ENCODE results near the gene ZNF418. TPM values are rescaled to one million over a fixed set of nuclear protein-coding genes. Genes with fewer than 3 reads are reported as not detected.

The ZNF418 gene
- 3.0 TPM for polyA plus RNA-seq (2013, experiment 1 of 2; ENCODE audit: insufficient read length)
- 2.4 TPM for polyA plus RNA-seq (2013, experiment 2 of 2; ENCODE audit: insufficient read length)

GRCh38 chr19:57934820-57935665 lies at the start of gene ZNF418:
ZNF418 (minus strand) TSS chr19:57935402; CDS start chr19:57933822, 1,580 bp downstream.
- peak; percentile 91 for DNase-seq

- DNase-seq, result peak; percentile 3
These were observed 43.5 kb upstream of the ZNF418 start for GRCh38 chr19:57978586-57979289.

DNA sequence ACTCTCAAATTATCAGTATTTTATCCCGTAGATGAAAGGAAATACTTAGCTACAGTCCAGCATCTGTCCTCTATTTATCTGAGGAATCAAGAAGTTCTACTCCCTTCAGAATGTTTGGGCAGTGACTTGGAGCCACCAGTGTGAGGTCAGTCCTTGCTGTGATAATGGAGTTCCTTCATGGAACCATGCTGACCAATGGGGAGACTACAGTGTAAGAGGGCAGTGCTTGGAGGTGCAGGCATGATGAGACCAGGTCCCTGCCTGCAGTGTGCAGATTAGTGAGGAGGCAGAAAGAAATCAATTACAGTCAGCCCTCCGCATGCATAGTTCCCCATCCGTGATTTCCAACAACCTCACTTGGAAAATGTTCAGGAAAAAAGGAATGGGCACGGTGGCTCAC lies 39.2 kb upstream of the ZNF418 start, which contains the start of gene C19orf18:
Gene C19orf18 (minus strand): TSS at position 101 of the 400 bp plus-strand sequence. CDS start 102 bp downstream, outside the sequence.
- no peak for DNase-seq

GRCh38 chr19:57964761-57965160 lies 29.6 kb upstream of the ZNF418 start:
- no peak for DNase-seq

GRCh38 chr19:57961785-57962184 lies 26.6 kb upstream of the ZNF418 start:
- DNase-seq, result no peak

DNA sequence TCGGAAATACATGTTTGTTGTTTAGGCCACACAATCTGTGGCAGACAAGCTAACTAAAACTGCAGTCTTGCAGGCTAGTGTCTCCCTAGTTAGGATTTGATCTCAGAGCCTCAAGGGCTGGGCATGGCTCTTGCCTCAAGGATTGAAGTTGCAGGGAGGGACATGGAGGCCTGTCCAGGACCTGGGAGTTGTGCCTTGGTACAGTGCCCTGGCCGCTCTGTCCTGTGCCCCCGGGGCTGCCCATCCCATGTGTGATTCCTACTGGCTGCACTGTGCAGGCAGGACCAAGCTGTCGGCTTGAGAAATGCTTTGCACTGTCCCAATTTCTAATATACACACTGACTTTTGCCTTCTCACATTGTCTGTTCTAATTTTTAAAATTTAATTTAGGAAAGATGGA lies 19.8 kb upstream of the ZNF418 start:
- no peak for DNase-seq

- DNase-seq, result no peak
These were observed 14.5 kb upstream of the ZNF418 start for GRCh38 chr19:57949702-57950101.

- DNase-seq, result no peak
These were observed 14.1 kb upstream of the ZNF418 start for GRCh38 chr19:57949296-57949695.

DNA sequence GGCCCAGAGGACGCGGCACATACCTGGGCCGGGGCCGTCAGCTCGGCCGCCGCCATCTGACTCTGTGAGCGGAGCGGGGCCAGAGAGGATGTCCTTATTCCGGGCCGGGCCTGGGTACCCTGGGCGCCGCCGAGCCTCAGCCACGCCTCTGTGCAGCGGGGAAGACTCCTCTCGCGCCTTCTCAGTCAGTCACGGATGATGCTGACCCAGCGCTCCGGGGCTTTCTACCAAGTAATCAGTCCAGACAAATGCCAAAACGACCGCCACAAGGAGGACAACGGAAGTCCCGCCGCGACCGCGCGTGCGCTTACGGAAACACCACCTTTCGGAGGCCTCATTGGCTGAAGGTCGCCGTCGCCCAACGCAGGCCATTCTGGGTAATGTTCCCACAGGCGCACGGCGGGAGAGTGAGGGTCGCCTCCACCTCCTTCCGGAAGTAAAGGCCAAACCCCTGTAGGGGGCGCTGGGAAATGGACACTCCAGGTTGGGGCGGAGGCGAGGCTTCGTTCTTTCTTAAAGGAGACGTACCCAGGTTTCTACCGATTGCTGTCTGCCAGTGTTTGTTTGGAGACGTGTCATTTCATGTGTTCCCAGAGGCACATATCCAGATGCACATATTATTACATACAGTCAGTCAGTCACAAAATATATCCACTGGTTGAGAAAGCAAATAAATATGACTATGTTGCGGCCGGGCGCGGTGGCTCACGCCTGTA lies 12.4 kb upstream of the ZNF418 start, which contains the start of gene ZNF256:
Gene ZNF256 (minus strand): TSS at position 288 of the 716 bp plus-strand sequence. CDS start 232 bp downstream, at position 56.
- DNase-seq, result peak; percentile 97

DNA sequence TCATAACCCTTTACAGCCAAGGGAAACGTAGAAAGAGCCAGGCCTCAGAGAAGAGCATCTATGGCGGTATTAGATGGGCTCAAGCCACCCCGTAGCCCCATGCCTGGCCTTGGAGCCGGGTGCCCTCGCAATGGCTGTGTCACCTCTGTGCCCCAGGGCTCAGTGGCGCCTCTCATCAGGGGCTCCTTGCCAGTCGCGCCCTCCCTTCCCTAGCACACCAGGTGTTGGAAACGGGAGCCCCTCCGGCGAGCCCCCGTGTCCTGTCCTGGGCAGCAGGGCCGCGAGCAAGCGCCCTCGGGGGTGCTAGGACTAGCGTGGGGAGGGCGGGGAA lies 11.9 kb upstream of the ZNF418 start:
- DNase-seq, result no peak

- no peak for DNase-seq
These were observed 11.1 kb upstream of the ZNF418 start for GRCh38 chr19:57946316-57946715.

GRCh38 chr19:57941593-57941992 lies 6.4 kb upstream of the ZNF418 start:
- DNase-seq, result no peak

DNA sequence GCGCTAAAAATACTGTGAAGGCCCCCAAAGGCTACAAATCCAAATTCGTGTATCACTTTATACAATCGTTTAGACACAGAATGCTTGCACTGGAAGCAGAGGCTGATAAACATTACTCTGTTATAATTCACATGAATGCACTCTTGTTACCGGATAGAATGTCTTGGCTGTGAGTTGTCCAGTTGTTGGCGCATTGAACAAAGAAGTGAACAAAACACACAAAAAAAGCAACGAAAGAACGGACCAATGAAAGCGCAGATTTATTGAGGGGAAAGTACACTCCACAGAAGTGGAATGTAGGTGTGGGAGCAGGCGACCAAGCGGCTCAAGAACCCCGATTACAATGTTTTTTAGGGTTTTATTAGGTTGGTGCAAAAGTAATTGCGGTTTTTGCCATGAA lies 529 bp upstream of the ZNF418 start:
- no peak for DNase-seq

- DNase-seq, result no peak
These were observed 7.6 kb downstream of the ZNF418 start for GRCh38 chr19:57927587-57927986.

- peak; percentile 98 for DNase-seq
These were observed 18.8 kb downstream of the ZNF418 start, which contains the start of gene ZNF417 for GRCh38 chr19:57916168-57916995. ZNF417 (minus strand) TSS chr19:57916592; CDS start chr19:57916411, 181 bp downstream.

- DNase-seq, result no peak
These were observed 20.7 kb downstream of the ZNF418 start for GRCh38 chr19:57914531-57914930.

DNA sequence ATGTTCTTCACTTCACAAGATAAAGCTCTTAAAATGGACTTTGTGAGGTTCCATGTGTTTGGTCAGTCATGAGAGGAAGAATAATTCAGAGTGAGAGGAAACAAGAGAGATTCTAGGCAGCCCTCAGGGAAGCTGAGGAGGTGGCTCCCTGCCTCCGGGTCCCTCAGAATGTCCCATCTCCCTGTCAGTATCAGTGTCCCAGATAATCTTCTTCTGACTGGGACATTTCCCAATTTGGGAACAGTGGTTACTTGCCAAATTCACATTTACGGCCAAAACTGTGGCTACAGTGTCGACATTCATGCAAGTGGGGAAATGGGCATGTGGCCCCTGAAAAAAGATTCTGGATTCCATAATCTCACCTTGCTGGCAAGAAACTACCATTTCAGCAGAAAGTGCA lies 27.8 kb downstream of the ZNF418 start:
- no peak for DNase-seq

- no peak for DNase-seq
These were observed 29.9 kb downstream of the ZNF418 start for GRCh38 chr19:57905258-57905657.

GRCh38 chr19:57903618-57904184 lies 31.5 kb downstream of the ZNF418 start:
- DNase-seq, result no peak

DNA sequence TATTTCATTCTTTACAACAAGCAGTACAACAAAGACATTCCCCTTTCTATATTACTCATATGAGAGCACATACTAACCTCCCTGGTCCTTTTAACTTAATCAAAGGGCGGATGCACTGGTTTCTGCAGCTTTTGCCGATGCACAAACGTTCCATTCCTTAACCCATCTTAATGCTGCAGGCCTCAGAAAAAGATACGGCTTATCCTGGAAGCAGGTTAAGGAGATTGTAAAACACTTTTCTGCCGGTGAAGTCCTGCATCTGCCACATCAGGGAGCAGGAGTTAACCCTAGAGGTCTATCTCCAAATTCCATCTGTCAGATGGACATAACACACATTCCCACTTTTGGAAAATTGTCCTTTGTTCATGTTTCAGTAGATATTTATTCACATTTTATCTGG lies 34.9 kb downstream of the ZNF418 start:
- DNase-seq, result no peak

DNA sequence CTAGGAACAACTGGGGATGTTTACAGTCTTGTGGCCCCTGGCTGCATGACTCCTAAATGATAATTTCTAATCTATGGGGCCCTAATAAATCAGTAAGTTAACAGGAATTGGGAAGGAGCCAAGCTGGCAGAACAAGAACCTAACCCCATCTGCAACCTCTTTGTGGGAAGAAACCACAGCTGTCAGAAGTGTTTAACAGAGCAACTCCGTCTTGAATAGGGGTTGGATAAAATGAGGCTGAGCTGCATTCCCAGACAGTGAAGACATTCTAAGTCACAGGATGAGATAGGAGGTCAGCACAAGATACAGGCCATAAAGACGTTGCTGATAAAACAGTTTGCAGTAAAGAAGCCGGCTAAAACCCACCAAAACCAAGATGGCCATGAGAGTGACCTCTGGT lies 44.5 kb downstream of the ZNF418 start:
- peak; percentile 25 for DNase-seq
